Measurements from ENCODE around the gene RASA2.
A peak's percentile ranks its signal among the peaks of the same experiment; 100 is the strongest.

Gene RASA2

DNA sequence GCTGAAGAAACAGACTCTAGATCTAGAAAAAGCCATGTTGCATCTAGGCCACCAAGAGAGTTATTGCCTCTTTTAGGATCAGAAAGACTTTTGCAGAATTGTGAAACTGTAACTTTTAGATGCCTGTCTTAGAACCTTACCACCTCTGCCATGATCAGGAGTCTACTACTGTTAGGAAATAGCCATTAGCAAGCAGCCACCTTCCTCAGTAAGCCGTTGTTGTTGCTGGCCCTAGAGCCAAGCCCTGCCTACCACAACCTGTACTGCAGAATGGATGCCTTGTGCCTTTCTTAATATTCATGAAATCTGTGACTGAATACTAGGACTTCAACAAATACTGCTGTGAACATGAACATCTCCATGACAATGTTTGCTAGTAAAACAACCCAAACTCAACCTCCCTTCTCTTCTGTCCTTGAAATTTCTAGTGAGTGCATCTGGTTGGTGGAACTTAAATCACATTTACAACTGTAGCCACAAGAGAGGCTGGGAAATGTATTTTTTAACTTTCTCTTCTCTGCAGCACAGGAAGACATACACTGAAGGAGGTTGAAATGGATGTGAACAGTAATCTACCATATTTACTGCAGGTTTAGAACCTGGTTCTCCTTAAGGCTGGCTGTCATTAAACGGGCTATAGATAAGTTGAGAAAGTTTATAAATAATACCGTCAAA lies 20.7 kb downstream of the RASA2 start:
- 0 out of 2 replicates have a peak, but pooled peaks cover 1% of the 10 kb centered on the region for H3K36me3 ChIP-seq
- no peak overlapping the region for H3K27ac ChIP-seq

DNA sequence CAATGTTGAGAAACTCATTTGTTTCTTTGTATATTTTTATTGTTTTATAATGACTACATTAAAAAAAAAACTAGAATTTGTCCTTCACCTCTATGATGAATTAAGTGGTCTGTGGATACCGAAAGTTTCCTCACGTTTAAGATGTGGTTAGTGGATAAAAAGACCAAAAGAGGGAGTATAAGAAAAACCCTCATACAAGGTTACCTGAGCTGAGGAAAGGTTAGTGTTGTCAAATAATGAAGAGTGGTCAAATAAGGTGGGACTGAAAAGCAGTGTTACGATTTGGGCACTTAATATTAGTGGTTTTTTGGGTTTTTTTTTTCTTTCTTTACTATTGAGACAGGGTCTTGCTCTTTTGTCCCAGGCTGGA lies 21.2 kb downstream of the RASA2 start:
- H3K27ac ChIP-seq: no peak overlapping the region
- peaks cover 21% of the 10 kb centered on the region; the same call in 1 of the 2 replicates for H4K20me1 ChIP-seq
- H3K36me3 ChIP-seq: 0 out of 2 replicates have a peak, but pooled peaks cover 4% of the 10 kb centered on the region
- H3K27me3 ChIP-seq: no peaks in the 10 kb centered on the region
- H3K9ac ChIP-seq: no peak overlapping the region
- TF ChIP-seq Cebpa-rat (IDR thresholded peaks at IDR 0.05): no peak
- H3K4me1 ChIP-seq: peaks cover 11% of the 10 kb centered on the region; the same call in 1 of the 2 replicates
- no peaks in the 10 kb centered on the region for H3K9me3 ChIP-seq
- no peak overlapping the region for H3K4me3 ChIP-seq
- no peak overlapping the region for H3K4me2 ChIP-seq

More for the DNA sequence above, 20.7 kb downstream of the RASA2 start:
- Histone ChIP-seq H3K9ac (no peak overlapping the region), H3K27me3 (no peaks in the 10 kb centered on the region), H3K9me3 (no peaks in the 10 kb centered on the region), H3K4me2 (no peak overlapping the region), H3K4me1 (peaks cover 10% of the 10 kb centered on the region; the same call in 1 of the 2 replicates), H4K20me1 (peaks cover 21% of the 10 kb centered on the region; the same call in 1 of the 2 replicates), H3K4me3 (no peak overlapping the region)
- no peak for TF ChIP-seq Cebpa-rat (IDR thresholded peaks at IDR 0.05)

DNA sequence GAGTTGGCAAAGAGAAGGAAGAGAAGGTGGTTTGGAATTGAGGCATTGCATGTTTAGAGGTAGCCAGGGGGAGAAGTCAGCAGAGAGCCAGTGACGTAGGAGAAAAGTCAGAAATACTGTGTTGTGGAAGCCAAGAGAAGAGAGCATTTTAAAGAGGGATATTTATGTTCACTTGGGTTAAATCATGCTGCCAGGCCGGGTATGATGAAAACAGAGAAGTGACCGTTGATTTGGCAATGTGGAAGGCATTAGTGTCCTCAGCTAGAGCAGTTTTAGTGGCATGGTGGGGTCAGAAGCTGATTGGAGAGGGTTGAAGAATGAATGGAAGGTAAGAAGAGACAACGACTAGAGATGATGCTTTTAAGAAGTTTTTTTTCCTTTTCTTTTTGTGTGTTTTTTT lies 24.5 kb downstream of the RASA2 start:
- TF ChIP-seq Cebpa-rat (IDR thresholded peaks at IDR 0.05): no peak
- Histone ChIP-seq H4K20me1 (peaks cover 12% of the 10 kb centered on the region; the same call in 1 of the 2 replicates), H3K4me2 (no peak overlapping the region)

DNA sequence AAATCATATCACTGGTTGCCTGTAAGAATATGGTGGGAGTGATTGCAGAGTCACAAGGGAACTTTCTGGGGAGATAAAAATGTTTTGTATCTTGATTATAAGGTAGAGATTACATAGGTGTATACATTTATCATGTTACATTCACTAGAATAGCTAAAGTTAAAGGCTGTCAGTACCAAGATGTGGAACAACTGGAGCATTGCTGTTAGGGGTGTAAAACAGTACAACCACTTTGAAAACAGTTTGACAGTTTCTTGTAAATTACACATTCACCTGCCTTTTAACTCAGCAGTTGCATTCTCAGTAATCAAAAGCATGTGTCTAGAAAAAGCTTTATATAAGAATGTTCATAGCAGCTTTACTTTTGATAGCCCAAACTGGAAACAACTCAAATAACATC lies 27.6 kb downstream of the RASA2 start:
- H3K36me3 ChIP-seq: peaks cover 28% of the 10 kb centered on the region
- no peak overlapping the region for H3K27ac ChIP-seq
- peaks cover 20% of the 10 kb centered on the region for H3K9me3 ChIP-seq
- no peak for TF ChIP-seq Cebpa-rat (IDR thresholded peaks at IDR 0.05)
- no peaks in the 10 kb centered on the region for H4K20me1 ChIP-seq
- H3K4me2 ChIP-seq: no peak overlapping the region
- H3K9ac ChIP-seq: no peak overlapping the region
- H3K4me1 ChIP-seq: peaks cover 11% of the 10 kb centered on the region; the same call in 1 of the 2 replicates
- H3K27me3 ChIP-seq: no peaks in the 10 kb centered on the region
- H3K4me3 ChIP-seq: no peak overlapping the region

More for the DNA sequence above, 24.5 kb downstream of the RASA2 start:
- Histone ChIP-seq H3K36me3 (peaks cover 10% of the 10 kb centered on the region; the same call in 1 of the 2 replicates), H3K9ac (no peak overlapping the region), H3K4me1 (peaks cover 11% of the 10 kb centered on the region; the same call in 1 of the 2 replicates), H3K27me3 (no peaks in the 10 kb centered on the region), H3K4me3 (no peak overlapping the region), H3K27ac (no peak overlapping the region), H3K9me3 (0 out of 2 replicates have a peak, but pooled peaks cover 2% of the 10 kb centered on the region)

DNA sequence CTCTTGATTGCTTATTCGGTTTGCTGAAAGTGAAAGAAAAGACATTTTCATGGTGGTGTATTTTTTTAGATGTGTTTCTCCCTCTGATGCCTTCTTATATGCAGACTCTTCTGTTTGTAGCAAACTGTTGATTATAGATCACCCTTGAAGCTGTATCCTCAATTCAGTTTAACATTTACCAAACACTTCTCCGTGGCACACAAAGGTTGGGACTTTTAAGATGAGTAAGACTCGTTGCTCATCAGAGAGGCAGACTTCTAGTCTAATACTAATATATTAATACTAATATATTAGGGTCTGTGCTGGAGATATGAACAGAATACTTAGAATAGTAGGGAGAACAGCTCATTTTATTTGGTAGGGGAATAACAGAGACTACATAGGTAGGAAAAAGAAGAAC lies 32.8 kb downstream of the RASA2 start:
- peaks cover 29% of the 10 kb centered on the region for H3K36me3 ChIP-seq
- no peak overlapping the region for H3K4me3 ChIP-seq
- H3K9me3 ChIP-seq: peaks cover 20% of the 10 kb centered on the region
- no peak overlapping the region for H3K9ac ChIP-seq
- H4K20me1 ChIP-seq: no peaks in the 10 kb centered on the region
- no peak overlapping the region for H3K4me2 ChIP-seq
- no peak for TF ChIP-seq Cebpa-rat (IDR thresholded peaks at IDR 0.05)
- H3K27ac ChIP-seq: no peak overlapping the region
- H3K4me1 ChIP-seq: peaks cover 15% of the 10 kb centered on the region
- H3K27me3 ChIP-seq: no peaks in the 10 kb centered on the region

DNA sequence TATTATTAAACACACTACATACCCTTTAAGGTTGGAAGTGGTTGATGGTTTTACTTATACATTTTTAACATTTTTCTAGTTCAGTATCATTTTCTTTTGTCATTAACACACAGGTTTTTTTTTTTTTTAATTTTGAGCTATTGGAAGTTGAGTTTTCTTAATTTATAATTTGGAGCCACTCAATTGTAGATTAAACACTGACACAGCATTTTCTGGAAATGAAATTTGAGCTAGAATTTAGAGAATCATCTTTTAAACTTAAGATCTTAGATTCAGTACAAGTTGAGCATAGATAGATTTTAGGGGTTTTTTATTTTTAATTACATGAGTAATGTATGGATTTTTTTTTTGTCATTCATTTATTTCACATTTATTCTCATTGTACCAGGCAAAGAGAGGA lies 35.0 kb downstream of the RASA2 start:
- Histone ChIP-seq H3K9me3 (peaks cover 15% of the 10 kb centered on the region), H3K36me3 (peaks cover 22% of the 10 kb centered on the region), H4K20me1 (no peaks in the 10 kb centered on the region), H3K4me2 (0 out of 2 replicates have a peak overlapping the region, but pooled peaks have one; percentile 14), H3K27me3 (no peaks in the 10 kb centered on the region), H3K4me3 (no peak overlapping the region), H3K9ac (no peak overlapping the region), H3K27ac (no peak overlapping the region), H3K4me1 (peaks cover 26% of the 10 kb centered on the region)
- TF ChIP-seq Cebpa-rat (IDR thresholded peaks at IDR 0.05): no peak

DNA sequence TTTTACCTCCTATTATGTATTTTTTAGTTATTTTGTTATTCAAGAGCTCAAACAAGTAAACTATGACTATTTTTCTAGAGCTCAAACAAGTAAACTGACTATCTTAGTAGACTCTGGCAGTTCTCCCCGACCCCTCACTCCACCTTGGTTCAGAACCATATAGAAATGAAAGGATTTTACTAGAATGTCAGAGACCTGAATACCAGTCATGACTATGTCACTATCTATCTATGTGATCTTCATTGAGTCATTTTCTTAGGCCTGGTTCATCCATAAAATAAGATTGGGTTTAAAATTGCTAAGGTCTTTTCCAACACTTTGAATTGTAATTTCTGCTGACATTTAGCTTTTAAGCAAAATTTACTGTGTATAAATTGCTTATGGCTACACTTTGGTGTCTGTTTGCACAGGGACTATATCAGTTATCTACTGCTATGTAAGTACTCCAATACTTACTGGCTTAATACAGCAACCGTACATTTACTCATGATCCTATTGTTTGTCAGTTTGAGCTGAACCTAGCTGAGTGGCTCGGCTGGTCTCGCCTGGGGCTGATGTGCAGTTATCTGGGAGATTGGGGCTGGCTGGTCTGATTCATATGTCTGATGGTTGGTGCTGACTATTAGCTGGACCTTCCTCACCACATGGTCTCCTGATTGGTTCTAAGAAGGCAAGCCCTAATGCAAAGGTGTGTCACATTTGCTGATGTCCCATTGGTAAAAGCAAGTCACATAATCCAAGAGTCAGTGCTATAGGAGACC lies 37.0 kb downstream of the RASA2 start:
- H3K9ac ChIP-seq: no peak overlapping the region
- no peaks in the 10 kb centered on the region for H3K9me3 ChIP-seq
- 0 out of 2 replicates have a peak, but pooled peaks cover 8% of the 10 kb centered on the region for H3K36me3 ChIP-seq
- peaks cover 30% of the 10 kb centered on the region for H3K4me1 ChIP-seq
- no peaks in the 10 kb centered on the region for H3K27me3 ChIP-seq
- H3K4me3 ChIP-seq: no peak overlapping the region
- TF ChIP-seq Cebpa-rat (IDR thresholded peaks at IDR 0.05): no peak
- no peak overlapping the region for H3K27ac ChIP-seq
- H3K4me2 ChIP-seq: no peak overlapping the region
- no peaks in the 10 kb centered on the region for H4K20me1 ChIP-seq

DNA sequence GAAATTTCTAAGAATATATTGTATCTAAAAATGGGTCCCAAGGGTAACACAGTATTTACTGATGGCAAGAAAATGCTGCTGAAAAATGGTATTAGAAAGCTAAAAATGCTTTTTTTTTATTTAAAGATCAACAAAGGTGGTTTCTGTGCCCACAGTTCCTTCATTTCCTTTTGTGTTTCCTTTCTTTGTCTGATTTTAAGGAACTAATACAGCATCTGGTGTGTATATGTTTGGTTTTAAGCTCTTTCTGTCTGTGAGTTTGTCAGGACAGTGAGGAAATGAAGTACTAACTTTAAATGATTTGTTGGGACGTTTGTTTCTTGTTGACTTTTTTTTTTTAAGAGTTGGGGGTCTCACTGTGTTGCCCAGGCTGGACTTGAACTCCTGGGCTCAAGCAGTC lies 38.2 kb downstream of the RASA2 start:
- TF ChIP-seq Cebpa-rat (IDR thresholded peaks at IDR 0.05): no peak
- Histone ChIP-seq H3K9ac (no peak overlapping the region), H3K4me3 (no peak overlapping the region), H3K9me3 (no peaks in the 10 kb centered on the region), H3K27ac (0 out of 2 replicates have a peak overlapping the region, but pooled peaks have one; percentile 8), H3K36me3 (0 out of 2 replicates have a peak, but pooled peaks cover 8% of the 10 kb centered on the region), H3K4me2 (peak overlapping the region; percentile 54), H3K27me3 (no peaks in the 10 kb centered on the region), H3K4me1 (peaks cover 35% of the 10 kb centered on the region), H4K20me1 (no peaks in the 10 kb centered on the region)

DNA sequence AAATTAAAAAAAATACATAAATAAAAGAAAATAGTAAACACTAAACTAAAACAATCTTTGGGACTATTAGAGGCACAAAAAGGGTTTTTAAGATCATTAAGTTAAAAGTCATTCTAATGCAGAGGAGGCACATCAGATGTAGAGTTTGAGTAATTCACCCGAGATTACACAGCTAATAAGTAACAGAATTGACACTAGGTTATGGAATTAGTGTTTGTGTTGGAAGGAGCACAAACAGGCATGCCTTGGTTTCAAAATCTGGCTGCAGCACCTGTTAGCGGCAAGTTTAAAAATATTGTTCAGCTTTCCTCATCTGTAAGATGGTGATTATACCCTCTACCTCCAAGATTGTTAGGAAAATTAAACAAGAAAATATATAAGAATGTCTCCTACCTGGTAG lies 39.0 kb downstream of the RASA2 start:
- no peaks in the 10 kb centered on the region for H3K27me3 ChIP-seq
- no peak overlapping the region for H3K4me2 ChIP-seq
- H3K9ac ChIP-seq: no peak overlapping the region
- 0 out of 2 replicates have a peak, but pooled peaks cover 8% of the 10 kb centered on the region for H3K36me3 ChIP-seq
- H3K4me3 ChIP-seq: no peak overlapping the region
- H3K9me3 ChIP-seq: no peaks in the 10 kb centered on the region
- H4K20me1 ChIP-seq: no peaks in the 10 kb centered on the region
- H3K4me1 ChIP-seq: peaks cover 40% of the 10 kb centered on the region
- TF ChIP-seq Cebpa-rat (IDR thresholded peaks at IDR 0.05): no peak
- no peak overlapping the region for H3K27ac ChIP-seq

DNA sequence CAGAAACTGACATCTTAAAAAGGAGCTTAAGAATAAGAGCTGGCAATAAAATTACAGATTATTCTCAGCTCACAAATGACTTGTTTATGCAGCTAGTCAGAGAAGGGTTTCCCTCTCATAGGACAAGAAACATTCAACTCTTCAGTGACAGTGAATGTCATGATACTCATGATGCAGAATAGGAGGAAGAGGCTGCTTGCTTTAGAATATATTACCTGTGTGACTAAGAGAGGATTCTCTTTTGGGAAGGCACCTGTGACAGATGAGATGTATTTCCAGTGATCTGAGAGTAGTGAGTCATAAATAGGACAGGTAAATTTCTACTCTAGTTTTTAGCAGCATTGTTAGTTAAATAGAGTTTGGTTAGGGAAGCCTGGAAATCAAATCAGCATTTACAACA lies 39.9 kb downstream of the RASA2 start:
- TF ChIP-seq Cebpa-rat (IDR thresholded peaks at IDR 0.05): no peak
- Histone ChIP-seq H3K36me3 (0 out of 2 replicates have a peak, but pooled peaks cover 8% of the 10 kb centered on the region), H3K9me3 (no peaks in the 10 kb centered on the region), H3K9ac (no peak overlapping the region), H3K27ac (no peak overlapping the region), H3K4me3 (no peak overlapping the region), H4K20me1 (no peaks in the 10 kb centered on the region), H3K27me3 (no peaks in the 10 kb centered on the region), H3K4me2 (no peak overlapping the region), H3K4me1 (peaks cover 40% of the 10 kb centered on the region)
